CD4-positive, CD25-positive, alpha-beta regulatory T cell (primary cell): ENCODE data around the gene RNF220. TPM values are rescaled to one million over a fixed set of nuclear protein-coding genes. Genes with fewer than 3 reads are reported as not detected.

ENCODE experiments used
- ATAC-seq, 2 donors: fragments of 150-1000 bp; cut with Tn5 transposase; one replicate each; pipeline ENCODE4 v1.10.0; 2021; ENCODE audit warnings: low read depth in 2 of 2, moderate number of reproducible peaks in 2 of 2, moderate library complexity in 1 of 2
- DNase-seq, 3 donors: peaks; one replicate each; pipeline versions ENCODE4 v3.0.0 to v3.0.0-alpha.2; 2012 to 2022; ENCODE audit warnings: mixed read lengths in 1 of 3
- H3K27ac ChIP-seq: one replicate; pipeline ENCODE4 v1.7.0; 2013; ENCODE audit warnings: mild to moderate bottlenecking, low read length; ENCODE audit not compliant: insufficient read depth, poor library complexity, severe bottlenecking
- H3K27me3 ChIP-seq: one replicate; pipeline ENCODE4 v1.7.0; 2013; ENCODE audit warnings: low read length; ENCODE audit not compliant: control insufficient read depth, insufficient read depth
- H3K36me3 ChIP-seq: one replicate; pipeline ENCODE4 v1.7.0; 2013; ENCODE audit warnings: mild to moderate bottlenecking, low read length, moderate library complexity; ENCODE audit not compliant: control insufficient read depth, insufficient read depth
- H3K4me1 ChIP-seq: 2 replicates; pipeline ENCODE4 v1.7.0; 2013; ENCODE audit warnings: mild to moderate bottlenecking, low read length; ENCODE audit not compliant: insufficient read depth, control insufficient read depth, poor library complexity, severe bottlenecking
- H3K4me3 ChIP-seq: one replicate; pipeline ENCODE4 v1.7.0; 2013; ENCODE audit warnings: low read depth, mild to moderate bottlenecking, low read length, moderate library complexity
- H3K9me3 ChIP-seq, 2 experiments: 1 replicate in 1 of 2; 2 replicates in 1 of 2; pipeline ENCODE4 v1.7.0; 2013; ENCODE audit warnings: low read length in 2 of 2, mild to moderate bottlenecking in 1 of 2, moderate library complexity in 1 of 2; ENCODE audit not compliant: control insufficient read depth in 2 of 2
- H3K27ac Mint-ChIP-seq, 3 donors: one replicate each; pipeline ENCODE4 v1.8.0; 2020 to 2022; ENCODE audit warnings: mild to moderate bottlenecking in 3 of 3, mixed read lengths in 3 of 3, moderate library complexity in 2 of 3
- H3K27me3 Mint-ChIP-seq: one replicate; pipeline ENCODE4 v1.8.0; 2022; ENCODE audit warnings: mild to moderate bottlenecking, mixed read lengths
- H3K36me3 Mint-ChIP-seq: one replicate; pipeline ENCODE4 v1.8.0; 2020; ENCODE audit warnings: mixed read lengths
- H3K4me1 Mint-ChIP-seq, 4 donors: one replicate each; pipeline ENCODE4 v1.8.0; 2020 to 2022; ENCODE audit warnings: mixed read lengths in 4 of 4, mild to moderate bottlenecking in 1 of 4
- H3K4me3 Mint-ChIP-seq, 4 donors: one replicate each; pipeline ENCODE4 v1.8.0; 2020 to 2022; ENCODE audit warnings: mild to moderate bottlenecking in 4 of 4, mixed read lengths in 4 of 4, moderate library complexity in 3 of 4
- H3K9me3 Mint-ChIP-seq, 7 donors: one replicate each; pipeline ENCODE4 v1.8.0; 2020 to 2022; ENCODE audit warnings: mixed read lengths in 7 of 7, mild to moderate bottlenecking in 3 of 7, moderate library complexity in 2 of 7
- polyA plus RNA-seq, 4 donors: library from polyadenylated mRNA; unstranded; fragments of 300-500 nt; fragmentation: Illumina TruSeq; gene quantifications; one replicate each; pipeline ENCODE4 v1.2.3, GENCODE V29; 2021
- total RNA-seq: library from RNA; stranded (reverse); gene quantifications from one replicate; pipeline ENCODE4 v1.2.3, GENCODE V29; 2022

RNF220 gene
- total RNA-seq (94.8 TPM), polyA plus RNA-seq (10 to 100 TPM; 73.2 to 85.5 (median 81.1) TPM)

GRCh38 chr1:44405031-44405797 lies at the start of gene RNF220:
Gene RNF220, plus strand, starts transcription at chr1:44405255.
- Mint-ChIP-seq H3K9me3 (peaks cover 0 to 7% (median 0%) of the 10 kb centered on the region in 7 donors), H3K27ac (peak within 1 kb of the TSS in 1 of 3 donors; percentile 43), H3K27me3 (peaks cover 59% of the 10 kb centered on the region), H3K4me3 (peak within 1 kb of the TSS; percentile 69 to 93 (median 88)), H3K36me3 (no peaks in the 10 kb centered on the region), H3K4me1 (peaks cover 0 to 39% (median 15%) of the 10 kb centered on the region in 4 donors)
- peak within 1 kb of the TSS; percentile 57 for H3K4me3 ChIP-seq
- peak; percentile 28 to 37 for ATAC-seq
- H3K4me1 ChIP-seq = peaks cover 44% of the 10 kb centered on the region
- no peaks in the 10 kb centered on the region for H3K36me3 ChIP-seq
- DNase-seq = peak in 2 of 3 donors; percentile 41 to 65
- H3K27me3 ChIP-seq = peaks cover 44% of the 10 kb centered on the region
- H3K27ac ChIP-seq = no peak within 1 kb of the TSS
- H3K9me3 ChIP-seq = no peaks in the 10 kb centered on the region

GRCh38 chr1:44355582-44356305 lies 49.3 kb upstream of the RNF220 start:
- Mint-ChIP-seq H3K36me3 (no peaks in the 10 kb centered on the region), H3K27ac (peak overlapping the region in 2 of 3 donors; percentile 86 to 97), H3K9me3 (no peaks in the 10 kb centered on the region), H3K4me3 (peak overlapping the region in 3 of 4 donors; percentile 86 to 98 (median 95)), H3K27me3 (no peaks in the 10 kb centered on the region), H3K4me1 (peaks cover 10 to 35% (median 30%) of the 10 kb centered on the region in 4 donors)
- no peaks in the 10 kb centered on the region for H3K36me3 ChIP-seq
- ATAC-seq (no peak), DNase-seq (no peak)
- H3K4me1 ChIP-seq = peaks cover 11% of the 10 kb centered on the region
- H3K27me3 ChIP-seq = peaks cover 1% of the 10 kb centered on the region
- H3K4me3 ChIP-seq = peak overlapping the region; percentile 44
- H3K9me3 ChIP-seq = no peaks in the 10 kb centered on the region
- no peak overlapping the region for H3K27ac ChIP-seq

GRCh38 chr1:44357710-44358109 lies 47.3 kb upstream of the RNF220 start:
- no peak overlapping the region for H3K4me3 ChIP-seq
- H3K4me3 Mint-ChIP-seq = no peak overlapping the region
- no peaks in the 10 kb centered on the region for H3K36me3 Mint-ChIP-seq
- no peaks in the 10 kb centered on the region for H3K36me3 ChIP-seq
- H3K4me1 Mint-ChIP-seq = peaks cover 6 to 27% (median 19%) of the 10 kb centered on the region in 4 donors
- peak overlapping the region in 1 of 3 donors; percentile 85 for H3K27ac Mint-ChIP-seq
- no peaks in the 10 kb centered on the region for H3K9me3 Mint-ChIP-seq
- no peaks in the 10 kb centered on the region for H3K27me3 Mint-ChIP-seq
- no peak for ATAC-seq
- no peak for DNase-seq
- H3K4me1 ChIP-seq = peaks cover 11% of the 10 kb centered on the region
- no peaks in the 10 kb centered on the region for H3K9me3 ChIP-seq
- H3K27ac ChIP-seq = no peak overlapping the region
- peaks cover 1% of the 10 kb centered on the region for H3K27me3 ChIP-seq

- no peaks in the 10 kb centered on the region for H3K36me3 Mint-ChIP-seq
- Histone ChIP-seq H3K4me1 (peaks cover 7% of the 10 kb centered on the region), H3K4me3 (no peak overlapping the region), H3K36me3 (no peaks in the 10 kb centered on the region), H3K9me3 (no peaks in the 10 kb centered on the region), H3K27ac (no peak overlapping the region), H3K27me3 (peaks cover 1% of the 10 kb centered on the region)
- no peak for ATAC-seq
- H3K4me3 Mint-ChIP-seq = no peak overlapping the region
- DNase-seq = no peak
- peaks cover 6 to 10% (median 9%) of the 10 kb centered on the region in 4 donors for H3K4me1 Mint-ChIP-seq
- H3K27me3 Mint-ChIP-seq = no peaks in the 10 kb centered on the region
- no peaks in the 10 kb centered on the region for H3K9me3 Mint-ChIP-seq
- no peak overlapping the region for H3K27ac Mint-ChIP-seq
Observed at GRCh38 chr1:44359234-44359935, 45.7 kb upstream of the RNF220 start.

- Mint-ChIP-seq H3K27ac (no peak overlapping the region), H3K9me3 (no peaks in the 10 kb centered on the region), H3K36me3 (no peaks in the 10 kb centered on the region), H3K4me3 (no peak overlapping the region), H3K27me3 (no peaks in the 10 kb centered on the region), H3K4me1 (no peaks in the 10 kb centered on the region)
- DNase-seq (no peak), ATAC-seq (no peak)
- H3K4me1 ChIP-seq = no peaks in the 10 kb centered on the region
- H3K27ac ChIP-seq = no peak overlapping the region
- no peaks in the 10 kb centered on the region for H3K9me3 ChIP-seq
- no peaks in the 10 kb centered on the region for H3K36me3 ChIP-seq
- no peak overlapping the region for H3K4me3 ChIP-seq
- H3K27me3 ChIP-seq = peaks cover 1% of the 10 kb centered on the region
Observed at GRCh38 chr1:44361478-44361877, 43.6 kb upstream of the RNF220 start.

GRCh38 chr1:44366371-44366975 lies 38.6 kb upstream of the RNF220 start:
- H3K9me3 ChIP-seq = no peaks in the 10 kb centered on the region
- H3K27me3 ChIP-seq = no peaks in the 10 kb centered on the region
- no peaks in the 10 kb centered on the region for H3K36me3 ChIP-seq
- ATAC-seq (no peak), DNase-seq (no peak)
- peaks cover 10% of the 10 kb centered on the region for H3K27me3 Mint-ChIP-seq
- H3K4me1 Mint-ChIP-seq = no peaks in the 10 kb centered on the region
- no peaks in the 10 kb centered on the region for H3K9me3 Mint-ChIP-seq
- H3K4me1 ChIP-seq = no peaks in the 10 kb centered on the region
- no peak overlapping the region for H3K27ac ChIP-seq
- H3K4me3 Mint-ChIP-seq = no peak overlapping the region
- H3K27ac Mint-ChIP-seq = no peak overlapping the region
- no peaks in the 10 kb centered on the region for H3K36me3 Mint-ChIP-seq
- H3K4me3 ChIP-seq = no peak overlapping the region

GRCh38 chr1:44367944-44368343 lies 37.1 kb upstream of the RNF220 start:
- H3K4me3 Mint-ChIP-seq = no peak overlapping the region
- H3K36me3 ChIP-seq = no peaks in the 10 kb centered on the region
- H3K36me3 Mint-ChIP-seq = no peaks in the 10 kb centered on the region
- H3K27ac Mint-ChIP-seq = no peak overlapping the region
- H3K9me3 Mint-ChIP-seq = no peaks in the 10 kb centered on the region
- no peak for ATAC-seq
- H3K27ac ChIP-seq = no peak overlapping the region
- no peaks in the 10 kb centered on the region for H3K9me3 ChIP-seq
- no peaks in the 10 kb centered on the region for H3K4me1 Mint-ChIP-seq
- no peak overlapping the region for H3K4me3 ChIP-seq
- no peaks in the 10 kb centered on the region for H3K27me3 ChIP-seq
- peaks cover 10% of the 10 kb centered on the region for H3K27me3 Mint-ChIP-seq
- H3K4me1 ChIP-seq = no peaks in the 10 kb centered on the region
- DNase-seq = no peak
